Activated T-helper 9 cell treated with anti-CD3 and anti-CD28 coated beads, Interleukin-2, amount 50 U/mL, for 16 hours (primary cell): ENCODE data around the gene FAM171A2.
A peak's percentile ranks its signal among the peaks of the same experiment; 100 is the strongest.
"Not testable (repeated sequence)": the region's sequence is repeated elsewhere in the genome, so short reads cannot be mapped to it uniquely, and the experiment has no call there.

Source experiments
- DNase-seq: peaks from one replicate; pipeline ENCODE4 v3.0.0-alpha.2; 2020; ENCODE audit warnings: low read depth

FAM171A2 gene

DNA sequence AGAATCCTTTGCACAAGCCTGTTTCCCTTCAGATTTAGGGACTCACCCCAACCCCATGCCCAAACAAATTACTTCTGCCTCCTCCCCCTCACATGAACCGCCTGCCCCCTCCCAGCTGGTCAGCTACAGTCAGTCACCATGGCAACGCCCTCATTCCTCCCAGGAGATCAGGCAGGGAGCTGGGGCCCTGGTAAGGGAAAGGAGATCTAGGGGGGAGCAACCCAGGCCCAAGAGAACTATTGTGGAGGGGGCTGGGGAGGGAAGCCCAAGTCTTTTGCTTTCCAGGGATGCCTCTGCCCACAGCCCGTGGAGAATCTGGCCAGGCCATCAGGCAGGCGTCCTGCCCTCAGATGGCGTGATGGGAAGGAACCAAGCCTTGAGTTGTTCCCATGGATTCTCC is 2.8 kb downstream of the FAM171A2 start:
- no peak for DNase-seq

DNA sequence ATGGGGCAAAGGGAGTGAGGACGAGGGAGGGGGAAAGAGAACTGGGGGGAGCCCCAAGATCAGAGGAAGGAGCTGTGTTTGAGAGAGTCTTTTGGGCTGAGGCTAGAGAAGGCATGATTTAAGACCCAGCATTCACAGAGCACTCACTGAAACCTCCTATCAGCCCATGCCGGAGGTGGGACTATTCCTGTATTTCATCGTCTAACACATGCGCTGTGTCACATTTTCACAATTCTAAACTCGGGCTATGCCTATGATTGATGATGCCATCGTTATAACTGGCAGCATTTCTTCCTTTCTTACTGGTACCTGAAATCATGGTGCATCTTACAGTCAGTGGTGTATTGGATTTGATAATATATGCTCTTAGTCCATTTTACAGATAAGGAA is 3.5 kb downstream of the FAM171A2 start:
- no peak for DNase-seq

DNA sequence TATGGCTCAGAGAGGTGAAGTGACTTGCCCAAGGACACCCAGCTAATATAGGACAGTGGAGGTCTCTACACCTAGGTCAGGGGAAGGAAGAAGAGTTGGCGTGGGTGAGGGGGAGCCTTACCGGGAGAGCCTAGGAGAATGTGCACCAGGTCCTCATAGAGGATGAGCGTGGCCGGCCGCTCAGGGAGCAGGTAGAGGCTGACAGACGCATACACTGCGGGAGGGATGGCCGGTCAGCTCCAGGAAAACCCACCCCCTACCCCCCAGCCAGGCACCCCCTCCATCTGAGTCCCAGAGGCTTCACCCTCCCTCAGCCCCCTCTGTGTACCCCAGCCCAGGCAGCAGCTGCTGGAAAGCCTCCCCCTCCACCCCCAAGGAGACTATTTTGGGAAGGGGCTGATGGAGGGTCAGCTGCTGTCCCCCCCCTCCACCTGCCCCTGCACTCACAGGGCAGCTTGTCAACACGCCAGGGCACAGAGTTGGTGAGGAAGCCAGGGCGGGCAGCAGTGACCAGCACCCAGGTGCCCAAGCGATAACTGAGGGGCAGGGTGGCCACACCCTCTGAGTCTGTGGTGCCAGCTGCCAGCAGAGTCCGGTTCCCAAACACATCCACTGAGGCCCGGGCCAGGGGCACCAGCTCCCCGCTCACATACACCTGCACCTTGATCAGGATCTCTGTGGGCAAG is 4.1 kb downstream of the FAM171A2 start:
- no peak for DNase-seq

DNA sequence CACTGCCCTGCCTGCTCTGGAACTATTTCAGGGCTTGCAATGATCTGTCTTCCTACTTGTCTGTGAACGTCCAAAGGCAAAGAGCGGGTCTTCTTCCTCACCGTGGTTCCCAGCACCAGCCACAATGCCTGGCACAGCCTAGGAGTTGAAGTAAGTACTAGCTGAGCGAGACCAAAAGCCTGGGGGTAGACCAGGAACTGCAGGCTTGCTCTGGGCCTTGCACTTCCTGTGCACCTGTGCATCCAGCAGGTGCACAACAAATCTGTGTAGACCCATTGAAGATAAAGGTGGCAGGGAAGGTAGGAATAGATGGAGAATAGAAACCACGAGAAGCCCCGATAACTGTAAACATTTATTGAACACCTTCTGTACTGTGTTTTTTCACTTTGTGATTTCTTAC is 4.6 kb downstream of the FAM171A2 start:
- no peak for DNase-seq

DNA sequence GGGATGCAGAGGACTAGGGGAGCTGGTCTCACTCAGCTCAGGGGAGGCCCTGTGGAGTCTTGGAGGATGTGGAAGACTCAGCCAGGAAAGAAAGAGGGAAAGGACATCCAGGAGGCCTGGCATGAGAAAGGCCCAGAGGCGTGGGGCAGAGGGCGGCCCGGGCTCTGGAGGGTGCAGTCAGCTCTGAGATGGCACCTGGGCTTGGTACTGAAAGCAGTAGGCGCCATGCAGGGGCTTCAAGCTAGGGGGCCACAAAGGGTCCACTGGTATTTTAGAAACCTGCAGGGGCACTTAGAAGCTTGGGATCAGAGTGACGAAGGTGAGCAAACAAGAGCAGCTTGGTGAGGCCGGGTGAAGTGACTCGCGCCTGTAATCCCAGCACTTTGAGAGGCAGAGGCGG is 5.6 kb downstream of the FAM171A2 start:
- DNase-seq = no peak

DNA sequence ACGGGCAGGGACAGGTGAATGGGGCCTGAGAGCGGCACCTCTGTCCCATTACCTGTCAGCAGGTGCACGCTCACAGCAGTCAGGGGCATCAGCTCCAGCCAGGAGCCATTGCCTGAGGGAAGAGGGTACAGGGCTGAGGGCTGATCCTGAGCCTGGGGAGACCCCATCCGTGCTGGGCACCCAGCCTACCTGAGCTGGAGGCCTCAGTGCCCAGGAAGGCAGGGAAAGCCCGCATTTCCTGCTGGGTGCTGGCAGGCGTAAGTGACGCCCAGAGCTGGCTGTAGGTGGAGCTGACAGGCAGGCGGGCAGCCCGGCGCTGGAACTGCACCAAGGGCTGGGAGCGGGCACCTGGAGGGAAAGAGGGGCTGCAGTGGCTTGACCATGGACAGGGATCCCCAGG is 7.4 kb downstream of the FAM171A2 start:
- DNase-seq = no peak

DNA sequence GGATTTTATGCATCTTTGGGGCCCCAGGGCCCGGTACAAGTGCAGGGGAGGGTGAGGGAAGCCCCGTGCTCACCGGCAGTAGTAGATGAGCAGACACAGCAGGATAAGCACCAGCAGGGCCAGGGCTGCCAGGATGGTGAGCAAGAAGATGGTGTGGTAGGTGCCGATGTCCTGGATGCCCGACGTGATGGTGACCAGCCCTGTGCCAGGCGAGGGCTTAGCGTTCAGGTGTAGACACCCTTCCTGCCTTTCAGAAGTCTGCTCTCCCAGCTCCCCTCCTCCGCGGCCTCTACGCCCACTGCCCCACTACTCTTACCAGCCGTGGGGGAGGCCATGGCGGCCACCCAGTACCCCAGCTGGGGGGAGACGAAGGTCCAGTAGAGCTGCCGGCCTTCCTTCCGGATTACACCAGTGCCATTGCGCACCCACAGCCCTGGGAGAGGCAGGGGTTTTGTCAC is 8.0 kb downstream of the FAM171A2 start:
- DNase-seq = no peak

DNA sequence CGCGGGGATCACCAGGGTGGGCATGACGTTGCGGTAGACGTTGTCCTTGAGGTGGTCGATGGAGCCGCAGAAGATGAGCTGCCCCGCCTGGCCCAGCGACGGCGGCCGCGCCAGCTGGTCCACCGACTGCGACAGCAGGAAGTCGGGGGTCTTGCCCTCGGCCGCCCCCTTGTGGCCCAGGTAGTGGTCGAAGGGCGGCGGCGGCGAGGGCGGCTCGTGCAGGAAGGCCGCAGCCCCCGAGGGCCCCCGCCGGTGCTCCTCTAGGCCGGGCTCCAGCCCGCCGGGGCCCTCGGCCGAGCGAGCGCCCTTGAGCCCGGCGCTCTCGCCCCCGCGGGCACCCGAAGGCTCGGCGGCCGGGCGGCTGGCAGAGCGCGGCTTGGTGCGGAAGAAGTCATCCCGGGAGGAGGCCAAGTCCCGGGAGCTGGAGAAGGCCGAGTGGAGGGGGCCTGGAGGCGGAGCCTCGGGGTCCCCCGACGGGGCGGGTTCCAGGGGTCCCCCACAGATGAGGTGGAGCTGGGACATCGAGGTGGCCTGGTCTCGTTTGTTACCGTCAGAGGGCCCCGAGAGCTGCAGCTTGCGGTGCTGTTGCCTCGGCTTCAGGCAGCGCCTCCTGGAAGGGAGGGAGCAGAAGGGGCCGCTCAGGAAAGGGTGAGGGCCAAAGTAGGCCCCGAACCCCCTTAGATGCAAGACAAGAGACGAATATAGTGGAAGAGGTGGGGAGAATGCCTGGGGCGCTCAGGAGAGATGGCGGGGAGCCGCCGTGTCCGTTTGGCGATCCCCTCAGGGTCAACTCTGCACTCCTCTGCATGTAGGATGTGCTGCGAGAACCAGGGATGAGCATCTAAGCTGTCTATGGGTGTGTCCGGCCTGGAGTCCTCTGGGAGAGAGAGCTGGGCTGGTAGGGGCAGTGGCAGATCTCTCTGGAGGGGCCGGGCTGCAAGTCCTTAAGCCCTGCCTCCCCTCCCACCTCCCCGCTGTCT is 8.8 kb downstream of the FAM171A2 start:
- DNase-seq = peak; percentile 53

DNA sequence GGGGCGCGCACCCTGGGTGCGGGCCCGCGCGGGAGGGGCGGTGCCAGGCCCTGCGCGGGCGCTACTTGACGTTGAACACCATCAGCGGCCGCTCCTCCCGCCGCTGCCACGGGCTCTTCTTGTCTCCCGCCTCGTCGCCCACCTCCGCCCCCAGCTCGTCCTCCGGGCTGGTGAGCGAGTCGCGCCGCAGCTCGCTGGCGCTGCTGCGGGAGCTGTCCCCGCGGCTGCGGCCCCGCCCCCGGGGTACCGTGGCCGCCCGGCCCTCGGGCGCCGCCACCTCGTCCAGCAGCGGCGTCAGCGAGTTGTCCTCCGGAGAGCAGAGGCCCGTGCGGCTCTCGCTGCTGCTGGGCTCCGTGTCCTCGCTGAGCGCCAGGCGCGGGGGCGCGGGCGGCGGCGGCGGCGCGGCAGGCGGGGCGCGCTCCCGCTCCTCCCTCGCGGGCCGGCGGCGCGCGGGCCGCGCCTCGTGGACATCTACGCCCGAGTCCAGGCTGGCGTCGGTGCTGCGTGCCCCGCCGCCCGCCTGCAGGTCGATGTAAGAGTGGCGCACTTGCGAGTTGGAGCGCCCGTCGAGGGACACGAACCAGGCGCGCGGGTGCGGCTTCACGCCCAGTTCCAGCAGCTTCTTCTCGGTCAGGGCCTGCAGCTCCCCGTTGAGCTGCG is 9.9 kb downstream of the FAM171A2 start:
- DNase-seq = no peak

DNA sequence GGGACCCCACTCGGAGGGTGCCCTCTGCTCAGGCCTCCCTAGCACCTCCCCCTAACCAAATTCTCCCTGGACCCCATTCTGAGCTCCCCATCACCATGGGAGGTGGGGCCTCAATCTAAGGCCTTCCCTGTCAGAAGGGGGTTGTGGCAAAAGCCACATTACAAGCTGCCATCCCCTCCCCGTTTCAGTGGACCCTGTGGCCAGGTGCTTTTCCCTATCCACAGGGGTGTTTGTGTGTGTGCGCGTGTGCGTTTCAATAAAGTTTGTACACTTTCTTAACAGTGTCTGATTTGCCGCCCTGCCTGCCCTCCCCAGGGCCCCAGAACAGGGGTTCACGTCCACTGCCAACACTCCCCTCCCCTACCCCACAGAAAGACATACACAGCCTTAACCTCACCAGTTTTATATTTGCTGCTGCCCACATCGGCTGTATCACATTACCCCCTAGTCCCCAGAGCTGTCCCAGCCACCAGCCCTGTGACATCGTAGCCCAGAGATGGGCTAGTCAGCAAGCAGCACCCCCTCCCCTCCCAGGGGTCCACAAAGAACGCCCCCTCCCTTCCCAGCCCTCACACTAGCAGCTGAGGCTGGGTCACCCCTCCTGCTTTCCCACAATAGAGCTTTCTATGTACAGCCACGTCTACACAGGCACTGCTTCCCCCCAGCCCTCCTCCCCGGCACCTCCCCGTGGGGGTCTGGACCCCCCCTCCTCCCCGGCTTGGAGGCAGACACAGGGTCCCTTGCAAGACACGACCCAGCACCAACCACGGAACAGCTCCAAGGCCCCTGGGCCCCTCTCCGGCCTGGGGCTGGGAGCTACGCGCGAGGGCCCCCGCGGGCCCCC is 10.6 kb downstream of the FAM171A2 start:
- no peak for DNase-seq

DNA sequence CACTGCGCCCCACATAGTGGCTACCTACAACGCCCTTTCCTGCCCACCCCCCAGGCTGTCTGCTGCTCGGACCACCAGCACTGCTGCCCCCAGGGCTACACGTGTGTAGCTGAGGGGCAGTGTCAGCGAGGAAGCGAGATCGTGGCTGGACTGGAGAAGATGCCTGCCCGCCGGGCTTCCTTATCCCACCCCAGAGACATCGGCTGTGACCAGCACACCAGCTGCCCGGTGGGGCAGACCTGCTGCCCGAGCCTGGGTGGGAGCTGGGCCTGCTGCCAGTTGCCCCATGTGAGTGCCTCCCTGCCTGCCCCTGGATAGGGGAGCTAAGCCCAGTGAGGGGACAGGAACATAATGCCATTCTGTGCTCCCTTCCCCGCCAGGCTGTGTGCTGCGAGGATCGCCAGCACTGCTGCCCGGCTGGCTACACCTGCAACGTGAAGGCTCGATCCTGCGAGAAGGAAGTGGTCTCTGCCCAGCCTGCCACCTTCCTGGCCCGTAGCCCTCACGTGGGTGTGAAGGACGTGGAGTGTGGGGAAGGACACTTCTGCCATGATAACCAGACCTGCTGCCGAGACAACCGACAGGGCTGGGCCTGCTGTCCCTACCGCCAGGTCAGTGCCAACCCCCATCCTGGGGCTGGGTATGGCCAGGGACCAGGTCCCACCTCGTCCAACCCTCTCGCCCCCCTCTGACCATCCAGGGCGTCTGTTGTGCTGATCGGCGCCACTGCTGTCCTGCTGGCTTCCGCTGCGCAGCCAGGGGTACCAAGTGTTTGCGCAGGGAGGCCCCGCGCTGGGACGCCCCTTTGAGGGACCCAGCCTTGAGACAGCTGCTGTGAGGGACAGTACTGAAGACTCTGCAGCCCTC is 11.5 kb downstream of the FAM171A2 start:
- DNase-seq = no peak

DNA sequence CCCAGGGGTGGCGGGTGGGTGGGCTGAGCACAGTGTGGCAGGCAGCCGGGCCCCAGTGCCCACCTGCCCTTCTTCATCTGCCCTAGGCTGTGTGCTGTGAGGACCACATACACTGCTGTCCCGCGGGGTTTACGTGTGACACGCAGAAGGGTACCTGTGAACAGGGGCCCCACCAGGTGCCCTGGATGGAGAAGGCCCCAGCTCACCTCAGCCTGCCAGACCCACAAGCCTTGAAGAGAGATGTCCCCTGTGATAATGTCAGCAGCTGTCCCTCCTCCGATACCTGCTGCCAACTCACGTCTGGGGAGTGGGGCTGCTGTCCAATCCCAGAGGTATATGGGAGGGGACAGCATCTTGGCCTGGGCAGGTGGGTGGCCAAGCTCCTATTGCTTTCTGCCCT is 12.2 kb downstream of the FAM171A2 start:
- no peak for DNase-seq

DNA sequence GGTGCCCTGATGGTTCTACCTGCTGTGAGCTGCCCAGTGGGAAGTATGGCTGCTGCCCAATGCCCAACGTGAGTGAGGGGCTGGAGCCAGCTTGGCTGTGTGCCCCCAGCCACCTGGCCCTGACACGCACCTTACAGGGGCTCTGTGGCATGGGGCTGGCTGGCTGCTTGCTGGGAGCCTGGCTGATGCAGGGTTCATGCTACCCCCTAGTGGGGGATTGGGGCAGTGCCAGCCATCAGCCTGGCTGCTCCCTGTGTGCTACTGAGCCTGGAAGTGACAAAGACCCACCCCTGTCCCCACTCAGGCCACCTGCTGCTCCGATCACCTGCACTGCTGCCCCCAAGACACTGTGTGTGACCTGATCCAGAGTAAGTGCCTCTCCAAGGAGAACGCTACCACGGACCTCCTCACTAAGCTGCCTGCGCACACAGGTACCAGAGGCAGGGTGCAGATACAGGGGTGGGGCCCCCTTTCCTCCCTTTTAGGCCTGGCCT is 12.9 kb downstream of the FAM171A2 start:
- peak; percentile 57 for DNase-seq

DNA sequence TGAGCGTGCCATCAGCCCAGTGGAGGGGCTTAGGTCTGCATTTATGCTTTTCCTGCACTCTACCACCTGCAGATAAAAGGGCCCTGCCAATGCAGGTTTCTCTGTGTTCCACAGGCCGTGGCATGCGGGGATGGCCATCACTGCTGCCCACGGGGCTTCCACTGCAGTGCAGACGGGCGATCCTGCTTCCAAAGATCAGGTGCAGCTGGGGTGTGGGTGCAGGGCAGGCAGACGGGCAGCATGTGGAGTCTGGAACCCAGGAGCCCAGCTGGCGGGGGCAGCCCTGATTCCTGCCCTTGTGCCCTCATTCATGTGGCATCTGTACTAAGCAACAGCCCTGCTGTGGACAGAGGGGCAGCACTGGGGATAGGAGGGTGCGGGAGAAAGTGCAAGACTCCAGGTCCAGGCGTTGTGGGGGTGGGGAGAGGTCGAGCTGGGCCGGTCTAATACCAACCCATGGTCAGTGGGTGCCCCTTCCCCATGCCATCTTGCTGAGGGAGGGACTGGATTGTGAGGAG is 14.0 kb downstream of the FAM171A2 start:
- no peak for DNase-seq

DNA sequence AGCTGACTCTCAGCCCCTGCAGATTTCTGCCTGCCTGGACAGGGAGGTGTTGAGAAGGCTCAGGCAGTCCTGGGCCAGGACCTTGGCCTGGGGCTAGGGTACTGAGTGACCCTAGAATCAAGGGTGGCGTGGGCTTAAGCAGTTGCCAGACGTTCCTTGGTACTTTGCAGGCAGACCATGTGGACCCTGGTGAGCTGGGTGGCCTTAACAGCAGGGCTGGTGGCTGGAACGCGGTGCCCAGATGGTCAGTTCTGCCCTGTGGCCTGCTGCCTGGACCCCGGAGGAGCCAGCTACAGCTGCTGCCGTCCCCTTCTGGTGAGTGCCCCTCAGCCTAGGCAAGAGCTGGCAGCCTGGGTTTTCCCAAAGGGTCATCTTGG is 14.7 kb downstream of the FAM171A2 start:
- DNase-seq = no peak

DNA sequence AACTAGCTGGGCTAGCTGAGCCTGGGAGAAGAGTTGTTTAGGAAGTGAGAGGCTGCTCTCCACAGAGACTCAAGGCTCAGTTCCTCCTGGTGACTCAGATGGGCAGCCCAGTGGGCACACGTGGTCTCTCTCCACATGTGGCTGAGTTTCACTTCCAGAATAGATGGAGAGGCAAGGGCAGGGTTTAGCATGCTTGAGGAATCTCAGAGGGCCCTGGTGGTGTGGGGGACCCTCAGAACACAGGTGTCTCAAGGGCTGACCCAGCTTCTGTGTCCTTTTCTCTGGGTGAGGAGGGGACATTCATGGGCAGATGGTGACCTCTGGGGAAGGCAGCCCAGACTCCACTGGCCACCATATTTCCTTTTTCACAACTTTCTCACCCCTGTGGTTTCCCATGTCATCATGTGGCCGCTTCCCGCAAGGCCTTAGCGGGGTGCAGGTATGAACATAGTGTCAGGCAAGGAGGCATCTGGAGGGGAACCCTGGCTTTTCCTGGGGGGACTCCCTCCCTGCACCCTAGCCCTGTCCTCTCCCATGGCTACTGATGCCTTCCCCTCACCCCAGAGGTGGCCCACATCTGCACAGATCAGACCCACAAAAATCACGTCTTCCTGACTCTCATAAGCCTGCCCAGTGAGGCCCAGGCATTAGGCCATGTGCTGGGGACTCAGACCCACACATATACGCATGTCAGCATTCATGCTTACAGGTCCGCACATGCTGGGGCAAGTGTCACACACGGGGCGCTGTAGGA is 15.2 kb downstream of the FAM171A2 start:
- DNase-seq = no peak

DNA sequence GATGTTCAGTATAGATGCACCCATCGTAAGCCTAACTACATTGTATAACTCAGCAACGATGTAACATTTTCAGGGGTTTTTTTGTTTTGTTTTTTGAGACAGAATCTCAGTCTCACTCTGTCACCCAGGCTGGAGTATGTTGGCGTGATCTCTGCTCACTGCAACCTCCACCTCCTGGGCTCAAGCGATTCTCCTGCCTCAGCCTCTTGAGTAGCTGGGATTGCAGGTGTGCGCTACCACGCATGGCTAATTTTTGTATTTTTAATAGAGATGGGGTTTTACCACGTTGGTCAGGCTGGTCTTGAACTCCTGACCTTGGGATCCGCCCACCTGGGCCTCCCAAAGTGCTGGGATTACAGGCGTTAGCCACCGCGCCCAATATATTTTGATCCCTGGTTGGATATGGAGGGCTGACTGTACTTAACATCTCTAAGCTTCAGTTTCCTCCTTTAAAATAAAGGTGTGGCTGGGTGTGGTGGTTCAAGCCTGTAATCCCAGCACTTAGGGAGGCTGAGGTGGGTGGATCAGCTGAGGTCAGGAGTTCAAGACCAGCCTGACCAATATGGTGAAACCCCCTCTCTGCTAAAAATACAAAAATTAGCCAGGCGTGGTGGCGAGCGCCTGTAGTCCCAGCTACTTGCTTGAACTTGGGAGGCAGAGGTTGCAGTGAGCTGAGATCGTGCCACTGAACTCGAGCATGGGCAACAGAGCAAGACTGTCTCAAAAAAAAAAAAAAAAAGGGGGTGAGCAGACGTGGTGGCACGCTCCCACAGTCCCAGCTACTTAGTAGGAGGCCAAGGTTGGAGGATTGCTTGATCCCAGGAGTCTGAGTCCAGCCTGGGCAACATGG is 16.2 kb downstream of the FAM171A2 start:
- DNase-seq = not testable (repeated sequence)

DNA sequence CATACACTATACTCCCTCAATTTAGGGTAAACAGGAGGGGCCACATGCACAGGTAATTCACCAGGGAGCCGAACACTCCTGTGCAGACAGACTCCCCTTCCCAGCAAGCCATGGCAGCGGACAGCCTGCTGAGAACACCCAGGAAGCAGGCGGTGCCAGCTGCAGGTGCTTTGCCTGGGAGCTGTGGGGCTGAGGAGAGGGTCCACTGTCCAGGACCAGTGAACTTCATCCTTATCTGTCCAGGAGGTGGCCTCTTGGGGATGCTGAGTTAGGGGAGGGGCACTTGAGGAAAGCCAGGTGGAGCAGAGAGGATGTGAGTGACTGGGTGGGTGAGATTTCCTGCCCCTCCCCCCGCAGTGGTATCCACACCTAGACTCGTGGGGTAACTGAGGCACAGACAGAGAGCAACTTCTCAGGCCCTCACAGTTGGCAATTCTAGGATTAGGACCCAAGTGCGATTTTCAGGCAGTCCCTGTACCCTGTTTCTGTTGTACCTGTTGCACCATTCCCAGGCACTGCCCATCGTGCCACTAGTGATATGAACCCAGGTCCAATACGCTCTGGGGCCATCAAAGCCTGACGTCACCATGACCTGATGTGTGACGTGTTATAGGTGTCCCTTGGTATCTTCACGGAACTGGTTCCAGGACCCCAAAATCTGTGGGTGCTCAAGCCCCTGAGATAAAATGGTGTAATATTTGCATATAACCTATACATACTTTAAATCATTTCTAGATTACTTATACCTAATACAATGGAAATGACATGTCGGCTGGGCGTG is 17.4 kb downstream of the FAM171A2 start:
- DNase-seq = no peak
